ENCODE results near the gene PLCZ1. TPM values are rescaled to one million over a fixed set of nuclear protein-coding genes. Genes with fewer than 3 reads are reported as not detected.
"Not testable (repeated sequence)": the region's sequence is repeated elsewhere in the genome, so short reads cannot be mapped to it uniquely, and the experiment has no call there.

Gene PLCZ1
- not detected in 2 replicates for total RNA-seq
- not detected in 2 replicates for polyA plus RNA-seq
- polyA plus RNA-seq (2012) = not detected in 2 replicates
- polyA minus RNA-seq (ENCODE audit: low replicate concordance) = not detected in 2 replicates

- Histone ChIP-seq H3K27me3 (ENCODE audit: control insufficient read depth, insufficient read depth, low read length) (no peaks in the 10 kb centered on the region), H2AFZ (ENCODE audit: low read length) (no peak within 1 kb of the TSS), H3K4me2 (ENCODE audit: extremely low read depth, insufficient read depth, low read length) (no peak within 1 kb of the TSS), H3K9ac (ENCODE audit: insufficient read depth, low read length) (no peak within 1 kb of the TSS), H3K27ac (ENCODE audit: insufficient read depth, low read length) (no peak within 1 kb of the TSS), H3K79me2 (ENCODE audit: control insufficient read depth, insufficient read depth, low read length) (no peaks in the 10 kb centered on the region), H3K4me3 (replicated peaks in 1 of 4; ENCODE audit: control extremely low read depth in 1 of 4, insufficient read depth in 1 of 4, low read depth in 3 of 4, low read length in 4 of 4) (no peak within 1 kb of the TSS), H3K36me3 (ENCODE audit: control insufficient read depth, insufficient read depth, low read length) (no peaks in the 10 kb centered on the region), H3K9me3 (ENCODE audit: control insufficient read depth, insufficient read depth, low read depth, low read length) (no peaks in the 10 kb centered on the region), H3K4me1 (ENCODE audit: control insufficient read depth, extremely low read depth, insufficient read depth, low read length) (no peaks in the 10 kb centered on the region), H4K20me1 (ENCODE audit: control insufficient read depth, extremely low read depth, insufficient read depth, low read length) (no peaks in the 10 kb centered on the region)
- TF ChIP-seq CTCF (conservative IDR thresholded peaks at IDR 0.05 in 1 of 2, IDR thresholded peaks at IDR 0.05 in 1 of 2; ENCODE audit: low read depth in 1 of 2, low read length in 2 of 2) (no peak), EZH2 (IDR thresholded peaks at IDR 0.05; ENCODE audit: low read length, missing control alignments) (no peak)
- DNase-seq (ENCODE audit: low read depth in 2 of 2) = no peak
These were observed at the start of gene PLCZ1, which contains the start of gene CAPZA3 for GRCh38 chr12:18737819-18738218. TSS of gene PLCZ1 (minus strand) at chr12:18738012. CDS start at chr12:18737371, 641 bp downstream. TSS of gene CAPZA3 (plus strand) at chr12:18738119. CDS start at chr12:18738269, 150 bp downstream.

- H3K9ac ChIP-seq (ENCODE audit: insufficient read depth, low read length); H3K4me2 ChIP-seq (ENCODE audit: extremely low read depth, insufficient read depth, low read length); H3K4me3 ChIP-seq (replicated peaks in 1 of 4; ENCODE audit: control extremely low read depth in 1 of 4, insufficient read depth in 1 of 4, low read depth in 3 of 4, low read length in 4 of 4); H3K9me3 ChIP-seq (ENCODE audit: control insufficient read depth, insufficient read depth, low read depth, low read length); H3K36me3 ChIP-seq (ENCODE audit: control insufficient read depth, insufficient read depth, low read length); DNase-seq (ENCODE audit: low read depth in 2 of 2); H2AFZ ChIP-seq (ENCODE audit: low read length); H4K20me1 ChIP-seq (ENCODE audit: control insufficient read depth, extremely low read depth, insufficient read depth, low read length); H3K79me2 ChIP-seq (ENCODE audit: control insufficient read depth, insufficient read depth, low read length); H3K27me3 ChIP-seq (ENCODE audit: control insufficient read depth, insufficient read depth, low read length); H3K4me1 ChIP-seq (ENCODE audit: control insufficient read depth, extremely low read depth, insufficient read depth, low read length); H3K27ac ChIP-seq (ENCODE audit: insufficient read depth, low read length): not testable (repeated sequence)
These were observed 47.7 kb upstream of the PLCZ1 start for GRCh38 chr12:18785465-18785864.

- TF ChIP-seq EZH2 (IDR thresholded peaks at IDR 0.05; ENCODE audit: low read length, missing control alignments) = no peak
- TF ChIP-seq CTCF (conservative IDR thresholded peaks at IDR 0.05 in 1 of 2, IDR thresholded peaks at IDR 0.05 in 1 of 2; ENCODE audit: low read depth in 1 of 2, low read length in 2 of 2) = no peak
- Histone ChIP-seq H3K4me3 (replicated peaks in 1 of 4; ENCODE audit: control extremely low read depth in 1 of 4, insufficient read depth in 1 of 4, low read depth in 3 of 4, low read length in 4 of 4) (no peak overlapping the region), H3K4me2 (ENCODE audit: extremely low read depth, insufficient read depth, low read length) (no peak overlapping the region), H3K9ac (ENCODE audit: insufficient read depth, low read length) (no peak overlapping the region), H3K9me3 (ENCODE audit: control insufficient read depth, insufficient read depth, low read depth, low read length) (no peaks in the 10 kb centered on the region), H3K36me3 (ENCODE audit: control insufficient read depth, insufficient read depth, low read length) (no peaks in the 10 kb centered on the region), H2AFZ (ENCODE audit: low read length) (no peak overlapping the region), H3K79me2 (ENCODE audit: control insufficient read depth, insufficient read depth, low read length) (no peaks in the 10 kb centered on the region), H4K20me1 (ENCODE audit: control insufficient read depth, extremely low read depth, insufficient read depth, low read length) (no peaks in the 10 kb centered on the region), H3K27ac (ENCODE audit: insufficient read depth, low read length) (no peak overlapping the region), H3K4me1 (ENCODE audit: control insufficient read depth, extremely low read depth, insufficient read depth, low read length) (no peaks in the 10 kb centered on the region), H3K27me3 (ENCODE audit: control insufficient read depth, insufficient read depth, low read length) (no peaks in the 10 kb centered on the region)
- DNase-seq (ENCODE audit: low read depth in 2 of 2) = no peak
These were observed 45.0 kb upstream of the PLCZ1 start for GRCh38 chr12:18782827-18783226.

GRCh38 chr12:18766479-18766878 lies 28.7 kb upstream of the PLCZ1 start:
- not testable (repeated sequence) for H3K9ac ChIP-seq (ENCODE audit: insufficient read depth, low read length); DNase-seq (ENCODE audit: low read depth in 2 of 2); H4K20me1 ChIP-seq (ENCODE audit: control insufficient read depth, extremely low read depth, insufficient read depth, low read length); H3K36me3 ChIP-seq (ENCODE audit: control insufficient read depth, insufficient read depth, low read length); H3K9me3 ChIP-seq (ENCODE audit: control insufficient read depth, insufficient read depth, low read depth, low read length); H3K4me1 ChIP-seq (ENCODE audit: control insufficient read depth, extremely low read depth, insufficient read depth, low read length); H2AFZ ChIP-seq (ENCODE audit: low read length); H3K27ac ChIP-seq (ENCODE audit: insufficient read depth, low read length); H3K4me2 ChIP-seq (ENCODE audit: extremely low read depth, insufficient read depth, low read length); H3K4me3 ChIP-seq (replicated peaks in 1 of 4; ENCODE audit: control extremely low read depth in 1 of 4, insufficient read depth in 1 of 4, low read depth in 3 of 4, low read length in 4 of 4); H3K79me2 ChIP-seq (ENCODE audit: control insufficient read depth, insufficient read depth, low read length); H3K27me3 ChIP-seq (ENCODE audit: control insufficient read depth, insufficient read depth, low read length)

Data from fibroblast of lung (primary cell).